IPS DF 4.7 (cell line): ENCODE measurements around the gene RETREG3.

ENCODE experiments used
- DNase-seq: peaks from one replicate; pipeline ENCODE4 v3.0.0-alpha.2; 2013; ENCODE audit warnings: low spot score; ENCODE audit errors: extremely low read depth

Gene RETREG3

GRCh38 chr17:42531455-42532354 lies 77.5 kb downstream of the RETREG3 start:
- no peak for DNase-seq

- DNase-seq = no peak
Observed at GRCh38 chr17:42530952-42531454, 78.2 kb downstream of the RETREG3 start.
